Activated naive CD8-positive, alpha-beta T cell treated with anti-CD3 and anti-CD28 coated beads for 36 hours (primary cell): ENCODE data around the gene IQGAP1. TPM values are rescaled to one million over a fixed set of nuclear protein-coding genes. Genes with fewer than 3 reads are reported as not detected.
"Not testable (repeated sequence)": the region's sequence is repeated elsewhere in the genome, so short reads cannot be mapped to it uniquely, and the experiment has no call there.

Experiments
- DNase-seq: peaks from one replicate; pipeline ENCODE4 v3.0.0; 2021
- H3K27ac Mint-ChIP-seq: one replicate; pipeline ENCODE4 v1.8.0; 2022; ENCODE audit warnings: mild to moderate bottlenecking, moderate library complexity, mixed read lengths
- H3K27me3 Mint-ChIP-seq: one replicate; pipeline ENCODE4 v1.8.0; 2022; ENCODE audit warnings: mild to moderate bottlenecking, mixed read lengths
- H3K36me3 Mint-ChIP-seq: one replicate; pipeline ENCODE4 v1.8.0; 2021; ENCODE audit warnings: mild to moderate bottlenecking, mixed read lengths
- H3K4me1 Mint-ChIP-seq: one replicate; pipeline ENCODE4 v1.8.0; 2021; ENCODE audit warnings: mixed read lengths
- H3K4me3 Mint-ChIP-seq: one replicate; pipeline ENCODE4 v1.8.0; 2022; ENCODE audit warnings: mild to moderate bottlenecking, moderate library complexity, mixed read lengths
- H3K9me3 Mint-ChIP-seq: one replicate; pipeline ENCODE4 v1.8.0; 2022; ENCODE audit warnings: mixed read lengths
- total RNA-seq, 2 experiments: library from RNA; stranded (reverse); gene quantifications; one replicate each; pipeline ENCODE4 v1.2.3, GENCODE V29; 2021

IQGAP1 gene
- 100 to 1,000 TPM; 129 to 133 TPM for total RNA-seq

GRCh38 chr15:90387534-90388461 is at the start of gene IQGAP1:
IQGAP1 (plus strand) TSS chr15:90388242; CDS start chr15:90388342, 100 bp downstream.
- Mint-ChIP-seq H3K4me3 (peak within 1 kb of the TSS; percentile 91), H3K27me3 (no peaks in the 10 kb centered on the region), H3K4me1 (peaks cover 35% of the 10 kb centered on the region), H3K9me3 (no peaks in the 10 kb centered on the region), H3K27ac (peak within 1 kb of the TSS; percentile 94), H3K36me3 (peaks cover 34% of the 10 kb centered on the region)
- DNase-seq, result peak; percentile 97

- Mint-ChIP-seq H3K27ac (no peak overlapping the region), H3K4me3 (no peak overlapping the region), H3K4me1 (peaks cover 15% of the 10 kb centered on the region), H3K36me3 (no peaks in the 10 kb centered on the region), H3K27me3 (no peaks in the 10 kb centered on the region), H3K9me3 (no peaks in the 10 kb centered on the region)
- DNase-seq, result no peak
Measured at GRCh38 chr15:90338532-90338931, 49.5 kb upstream of the IQGAP1 start.

GRCh38 chr15:90340345-90340744 is 47.7 kb upstream of the IQGAP1 start:
- H3K27me3 Mint-ChIP-seq, result no peaks in the 10 kb centered on the region
- no peak overlapping the region for H3K4me3 Mint-ChIP-seq
- DNase-seq, result no peak
- H3K27ac Mint-ChIP-seq, result no peak overlapping the region
- H3K9me3 Mint-ChIP-seq, result no peaks in the 10 kb centered on the region
- H3K4me1 Mint-ChIP-seq, result peaks cover 15% of the 10 kb centered on the region
- no peaks in the 10 kb centered on the region for H3K36me3 Mint-ChIP-seq

GRCh38 chr15:90343302-90343790 is 44.7 kb upstream of the IQGAP1 start:
- DNase-seq, result no peak
- Mint-ChIP-seq H3K27me3 (no peaks in the 10 kb centered on the region), H3K36me3 (no peaks in the 10 kb centered on the region), H3K4me1 (peaks cover 6% of the 10 kb centered on the region), H3K4me3 (no peak overlapping the region), H3K9me3 (no peaks in the 10 kb centered on the region), H3K27ac (no peak overlapping the region)

GRCh38 chr15:90344662-90345061 is 43.4 kb upstream of the IQGAP1 start:
- Mint-ChIP-seq H3K36me3 (no peaks in the 10 kb centered on the region), H3K9me3 (no peaks in the 10 kb centered on the region), H3K4me1 (peaks cover 6% of the 10 kb centered on the region), H3K27me3 (no peaks in the 10 kb centered on the region), H3K27ac (no peak overlapping the region), H3K4me3 (no peak overlapping the region)
- DNase-seq, result no peak

- Mint-ChIP-seq H3K27me3 (no peaks in the 10 kb centered on the region), H3K4me3 (no peak overlapping the region), H3K27ac (no peak overlapping the region), H3K9me3 (no peaks in the 10 kb centered on the region), H3K4me1 (peaks cover 6% of the 10 kb centered on the region), H3K36me3 (no peaks in the 10 kb centered on the region)
- DNase-seq, result no peak
Measured at GRCh38 chr15:90345857-90346256, 42.2 kb upstream of the IQGAP1 start.

- H3K9me3 Mint-ChIP-seq, H3K4me3 Mint-ChIP-seq, H3K4me1 Mint-ChIP-seq: not testable (repeated sequence)
Measured at GRCh38 chr15:90347431-90348065, 40.5 kb upstream of the IQGAP1 start.

GRCh38 chr15:90348456-90348855 is 39.6 kb upstream of the IQGAP1 start:
- H3K36me3 Mint-ChIP-seq, result no peaks in the 10 kb centered on the region
- no peaks in the 10 kb centered on the region for H3K27me3 Mint-ChIP-seq
- no peaks in the 10 kb centered on the region for H3K9me3 Mint-ChIP-seq
- no peak overlapping the region for H3K4me3 Mint-ChIP-seq
- H3K27ac Mint-ChIP-seq, result no peak overlapping the region
- DNase-seq, result no peak
- H3K4me1 Mint-ChIP-seq, result peaks cover 7% of the 10 kb centered on the region

More at GRCh38 chr15:90347431-90348065, 40.5 kb upstream of the IQGAP1 start:
- not testable (repeated sequence) for DNase-seq, H3K27me3 Mint-ChIP-seq, H3K36me3 Mint-ChIP-seq, H3K27ac Mint-ChIP-seq

- no peaks in the 10 kb centered on the region for H3K36me3 Mint-ChIP-seq
- DNase-seq, result no peak
- no peak overlapping the region for H3K4me3 Mint-ChIP-seq
- no peaks in the 10 kb centered on the region for H3K9me3 Mint-ChIP-seq
- H3K4me1 Mint-ChIP-seq, result peaks cover 7% of the 10 kb centered on the region
- no peak overlapping the region for H3K27ac Mint-ChIP-seq
- no peaks in the 10 kb centered on the region for H3K27me3 Mint-ChIP-seq
Measured at GRCh38 chr15:90349072-90349471, 39.0 kb upstream of the IQGAP1 start.

GRCh38 chr15:90349821-90350220 is 38.2 kb upstream of the IQGAP1 start:
- Mint-ChIP-seq H3K27ac (no peak overlapping the region), H3K9me3 (no peaks in the 10 kb centered on the region)
- DNase-seq, result no peak

GRCh38 chr15:90351479-90352106 is 36.4 kb upstream of the IQGAP1 start:
- DNase-seq, result no peak

More at GRCh38 chr15:90349821-90350220, 38.2 kb upstream of the IQGAP1 start:
- peaks cover 7% of the 10 kb centered on the region for H3K4me1 Mint-ChIP-seq
- no peaks in the 10 kb centered on the region for H3K36me3 Mint-ChIP-seq
- H3K27me3 Mint-ChIP-seq, result no peaks in the 10 kb centered on the region
- no peak overlapping the region for H3K4me3 Mint-ChIP-seq

GRCh38 chr15:90352107-90352893 is 35.7 kb upstream of the IQGAP1 start, which contains the start of gene ZNF774:
ZNF774 (plus strand) TSS chr15:90352284; CDS start chr15:90354661, 2,377 bp downstream.
- Mint-ChIP-seq H3K36me3 (no peaks in the 10 kb centered on the region), H3K9me3 (no peaks in the 10 kb centered on the region), H3K27ac (peak within 1 kb of the TSS; percentile 60), H3K27me3 (no peaks in the 10 kb centered on the region), H3K4me3 (peak within 1 kb of the TSS; percentile 88), H3K4me1 (peaks cover 7% of the 10 kb centered on the region)
- DNase-seq, result peak; percentile 91

More at GRCh38 chr15:90351479-90352106, 36.4 kb upstream of the IQGAP1 start:
- Mint-ChIP-seq H3K27ac (no peak overlapping the region), H3K4me1 (peaks cover 7% of the 10 kb centered on the region), H3K9me3 (no peaks in the 10 kb centered on the region), H3K27me3 (no peaks in the 10 kb centered on the region), H3K4me3 (peak overlapping the region; percentile 88), H3K36me3 (no peaks in the 10 kb centered on the region)

GRCh38 chr15:90354986-90355385 is 33.1 kb upstream of the IQGAP1 start:
- H3K36me3 Mint-ChIP-seq, result no peaks in the 10 kb centered on the region
- no peak for DNase-seq
- H3K27me3 Mint-ChIP-seq, result no peaks in the 10 kb centered on the region
- peaks cover 7% of the 10 kb centered on the region for H3K4me1 Mint-ChIP-seq
- H3K9me3 Mint-ChIP-seq, result no peaks in the 10 kb centered on the region
- H3K27ac Mint-ChIP-seq, result no peak overlapping the region
- H3K4me3 Mint-ChIP-seq, result no peak overlapping the region
